ENCODE results near the gene AZIN2.
"Not testable (repeated sequence)": the region's sequence is repeated elsewhere in the genome, so short reads cannot be mapped to it uniquely, and the experiment has no call there.

AZIN2 gene

GRCh38 chr1:33046234-33046633, 34.7 kb upstream of the AZIN2 start:
- not testable (repeated sequence) for H3K4me1 ChIP-seq (ENCODE audit: control insufficient read depth, insufficient read depth, low read length); H3K9ac ChIP-seq (ENCODE audit: low read depth, low read length); H3K9me3 ChIP-seq (ENCODE audit: control insufficient read depth, insufficient read depth, low read length); H3K27me3 ChIP-seq (ENCODE audit: control insufficient read depth, insufficient read depth, low read length); H3K4me3 ChIP-seq (ENCODE audit: low read depth, low read length); H3K36me3 ChIP-seq (ENCODE audit: control insufficient read depth, insufficient read depth, low read length)

- Histone ChIP-seq H3K36me3 (ENCODE audit: control insufficient read depth, insufficient read depth, low read length) (no peaks in the 10 kb centered on the region), H3K9me3 (ENCODE audit: control insufficient read depth, insufficient read depth, low read length) (no peaks in the 10 kb centered on the region), H3K27me3 (ENCODE audit: control insufficient read depth, insufficient read depth, low read length) (no peaks in the 10 kb centered on the region), H3K4me1 (ENCODE audit: control insufficient read depth, insufficient read depth, low read length) (no peaks in the 10 kb centered on the region), H3K9ac (ENCODE audit: low read depth, low read length) (no peak overlapping the region), H3K4me3 (ENCODE audit: low read depth, low read length) (no peak overlapping the region)
Observed at GRCh38 chr1:33047290-33047689, 33.7 kb upstream of the AZIN2 start.

GRCh38 chr1:33047839-33048305, 33.1 kb upstream of the AZIN2 start:
- Histone ChIP-seq H3K27me3 (ENCODE audit: control insufficient read depth, insufficient read depth, low read length) (no peaks in the 10 kb centered on the region), H3K9ac (ENCODE audit: low read depth, low read length) (no peak overlapping the region), H3K36me3 (ENCODE audit: control insufficient read depth, insufficient read depth, low read length) (no peaks in the 10 kb centered on the region), H3K9me3 (ENCODE audit: control insufficient read depth, insufficient read depth, low read length) (no peaks in the 10 kb centered on the region), H3K4me1 (ENCODE audit: control insufficient read depth, insufficient read depth, low read length) (no peaks in the 10 kb centered on the region), H3K4me3 (ENCODE audit: low read depth, low read length) (no peak overlapping the region)

DNA sequence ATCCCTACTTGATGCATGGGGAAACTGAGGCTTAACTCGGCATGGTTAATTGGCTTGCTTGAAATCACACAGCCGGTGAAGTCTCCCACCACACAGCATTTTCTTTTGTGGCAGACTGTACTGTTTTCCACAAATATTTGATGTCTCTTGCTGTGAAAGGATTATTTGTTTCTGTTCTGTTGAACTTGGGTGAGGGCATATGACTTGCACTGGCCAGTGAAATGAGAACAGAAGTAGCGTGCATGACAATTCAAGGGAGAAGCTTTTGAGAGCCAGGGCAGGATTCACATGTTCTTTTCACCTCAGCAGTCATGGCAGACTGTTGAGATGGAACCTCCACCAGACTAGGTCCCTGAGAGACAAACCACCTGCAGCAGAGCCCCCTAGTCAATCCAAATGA, 32.5 kb upstream of the AZIN2 start:
- Histone ChIP-seq H3K36me3 (ENCODE audit: control insufficient read depth, insufficient read depth, low read length) (no peaks in the 10 kb centered on the region), H3K27me3 (ENCODE audit: control insufficient read depth, insufficient read depth, low read length) (no peaks in the 10 kb centered on the region), H3K4me1 (ENCODE audit: control insufficient read depth, insufficient read depth, low read length) (no peaks in the 10 kb centered on the region), H3K4me3 (ENCODE audit: low read depth, low read length) (no peak overlapping the region), H3K9me3 (ENCODE audit: control insufficient read depth, insufficient read depth, low read length) (no peaks in the 10 kb centered on the region), H3K9ac (ENCODE audit: low read depth, low read length) (no peak overlapping the region)

GRCh38 chr1:33049371-33049770, 31.6 kb upstream of the AZIN2 start:
- no peaks in the 10 kb centered on the region for H3K4me1 ChIP-seq (ENCODE audit: control insufficient read depth, insufficient read depth, low read length)
- H3K9ac ChIP-seq (ENCODE audit: low read depth, low read length), result no peak overlapping the region
- H3K9me3 ChIP-seq (ENCODE audit: control insufficient read depth, insufficient read depth, low read length), result no peaks in the 10 kb centered on the region
- H3K4me3 ChIP-seq (ENCODE audit: low read depth, low read length), result no peak overlapping the region
- no peaks in the 10 kb centered on the region for H3K36me3 ChIP-seq (ENCODE audit: control insufficient read depth, insufficient read depth, low read length)
- H3K27me3 ChIP-seq (ENCODE audit: control insufficient read depth, insufficient read depth, low read length), result no peaks in the 10 kb centered on the region

DNA sequence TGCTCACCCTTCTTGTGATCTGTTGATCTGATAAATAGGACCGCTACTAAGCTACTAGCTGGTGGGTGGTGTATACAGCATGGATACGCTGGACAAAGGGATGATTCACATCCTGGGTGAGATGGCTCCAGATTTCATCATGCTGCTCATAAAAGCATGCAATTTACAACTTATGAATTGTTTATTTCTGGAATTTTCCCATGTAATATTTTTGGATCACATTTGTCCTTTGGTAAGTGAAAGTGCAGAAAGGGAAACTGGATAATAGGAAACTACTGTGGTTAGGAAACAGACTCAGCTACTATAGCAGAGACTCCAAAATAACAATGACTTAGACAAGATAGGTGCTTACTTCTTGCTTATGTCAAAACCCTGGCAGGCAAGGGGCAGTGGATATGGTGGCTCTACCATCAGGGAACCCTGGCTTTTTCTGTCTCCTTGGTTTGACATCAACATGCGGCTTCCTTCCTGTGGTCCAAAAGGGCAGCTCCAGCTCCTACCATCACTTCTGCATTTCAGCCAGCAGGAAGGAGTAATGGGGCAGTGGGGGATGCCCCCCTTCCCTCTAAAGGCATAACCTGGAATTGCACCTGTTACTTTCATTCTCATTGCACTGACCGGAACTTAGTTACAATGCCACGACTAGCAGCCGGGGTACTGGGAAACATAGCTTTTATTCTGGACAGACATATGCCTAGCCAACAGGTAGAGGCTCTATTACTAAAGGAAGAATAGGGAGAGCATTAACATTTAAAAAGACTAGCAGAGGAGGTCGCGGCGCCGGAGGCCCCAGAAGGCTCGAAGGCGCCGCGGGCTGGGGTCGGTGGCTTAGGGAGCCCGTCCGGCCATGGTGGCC, 30.5 kb upstream of the AZIN2 start:
- no peaks in the 10 kb centered on the region for H3K27me3 ChIP-seq (ENCODE audit: control insufficient read depth, insufficient read depth, low read length)
- H3K4me1 ChIP-seq (ENCODE audit: control insufficient read depth, insufficient read depth, low read length), result no peaks in the 10 kb centered on the region
- H3K4me3 ChIP-seq (ENCODE audit: low read depth, low read length), result no peak overlapping the region
- no peak overlapping the region for H3K9ac ChIP-seq (ENCODE audit: low read depth, low read length)
- H3K36me3 ChIP-seq (ENCODE audit: control insufficient read depth, insufficient read depth, low read length), result no peaks in the 10 kb centered on the region
- H3K9me3 ChIP-seq (ENCODE audit: control insufficient read depth, insufficient read depth, low read length), result no peaks in the 10 kb centered on the region

GRCh38 chr1:33055210-33056008, 25.5 kb upstream of the AZIN2 start:
- no peak overlapping the region for H3K9ac ChIP-seq (ENCODE audit: low read depth, low read length)
- no peaks in the 10 kb centered on the region for H3K36me3 ChIP-seq (ENCODE audit: control insufficient read depth, insufficient read depth, low read length)
- H3K4me3 ChIP-seq (ENCODE audit: low read depth, low read length), result no peak overlapping the region
- no peaks in the 10 kb centered on the region for H3K4me1 ChIP-seq (ENCODE audit: control insufficient read depth, insufficient read depth, low read length)
- no peaks in the 10 kb centered on the region for H3K27me3 ChIP-seq (ENCODE audit: control insufficient read depth, insufficient read depth, low read length)
- H3K9me3 ChIP-seq (ENCODE audit: control insufficient read depth, insufficient read depth, low read length), result no peaks in the 10 kb centered on the region

DNA sequence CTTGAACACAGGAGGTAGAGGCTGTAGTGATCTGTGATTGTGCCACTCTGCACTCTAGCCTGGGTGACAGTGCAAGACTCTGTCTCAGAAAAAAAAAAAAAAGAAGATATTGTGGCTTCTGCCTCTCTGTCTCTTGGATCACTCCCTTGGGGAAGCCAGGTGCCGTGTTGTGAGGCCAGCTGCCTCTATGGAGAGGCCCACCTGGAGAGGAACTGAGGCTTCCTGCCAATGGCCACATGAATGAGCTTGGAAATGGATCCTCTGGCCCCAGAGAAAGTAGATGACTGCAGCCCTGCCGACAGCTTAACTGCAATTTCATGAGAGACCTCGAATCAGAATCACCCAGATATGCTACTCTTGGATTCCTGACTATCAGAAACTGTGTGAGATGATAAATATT, 24.5 kb upstream of the AZIN2 start:
- no peaks in the 10 kb centered on the region for H3K36me3 ChIP-seq (ENCODE audit: control insufficient read depth, insufficient read depth, low read length)
- no peaks in the 10 kb centered on the region for H3K9me3 ChIP-seq (ENCODE audit: control insufficient read depth, insufficient read depth, low read length)
- no peak overlapping the region for H3K9ac ChIP-seq (ENCODE audit: low read depth, low read length)
- H3K27me3 ChIP-seq (ENCODE audit: control insufficient read depth, insufficient read depth, low read length), result no peaks in the 10 kb centered on the region
- H3K4me1 ChIP-seq (ENCODE audit: control insufficient read depth, insufficient read depth, low read length), result no peaks in the 10 kb centered on the region
- no peak overlapping the region for H3K4me3 ChIP-seq (ENCODE audit: low read depth, low read length)

DNA sequence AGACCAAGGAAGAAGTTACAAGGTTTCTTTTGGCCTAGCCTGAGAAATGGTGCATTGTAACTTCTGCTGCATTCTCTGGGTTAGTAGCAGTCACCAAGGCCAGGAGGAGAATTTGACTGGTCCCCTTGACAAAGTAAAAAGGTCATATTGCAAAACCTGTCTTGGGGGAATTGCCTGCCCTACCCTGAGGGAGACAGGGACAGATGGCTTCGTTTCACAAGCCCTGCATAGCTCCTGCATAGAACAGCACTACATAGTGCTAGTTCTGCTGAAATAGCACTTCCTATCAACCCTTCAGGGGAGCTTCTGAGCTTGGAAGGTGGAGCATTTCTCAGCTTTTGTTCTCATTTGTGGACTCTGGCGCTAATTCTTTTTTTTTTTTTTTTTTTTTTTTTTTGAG, 23.9 kb upstream of the AZIN2 start:
- Histone ChIP-seq H3K4me3 (ENCODE audit: low read depth, low read length) (no peak overlapping the region), H3K27me3 (ENCODE audit: control insufficient read depth, insufficient read depth, low read length) (no peaks in the 10 kb centered on the region), H3K36me3 (ENCODE audit: control insufficient read depth, insufficient read depth, low read length) (no peaks in the 10 kb centered on the region), H3K4me1 (ENCODE audit: control insufficient read depth, insufficient read depth, low read length) (no peaks in the 10 kb centered on the region), H3K9ac (ENCODE audit: low read depth, low read length) (no peak overlapping the region), H3K9me3 (ENCODE audit: control insufficient read depth, insufficient read depth, low read length) (no peaks in the 10 kb centered on the region)

GRCh38 chr1:33060579-33061083, 20.3 kb upstream of the AZIN2 start:
- Histone ChIP-seq H3K27me3 (ENCODE audit: control insufficient read depth, insufficient read depth, low read length) (no peaks in the 10 kb centered on the region), H3K4me3 (ENCODE audit: low read depth, low read length) (no peak overlapping the region), H3K9me3 (ENCODE audit: control insufficient read depth, insufficient read depth, low read length) (peaks cover 3% of the 10 kb centered on the region), H3K9ac (ENCODE audit: low read depth, low read length) (no peak overlapping the region), H3K4me1 (ENCODE audit: control insufficient read depth, insufficient read depth, low read length) (no peaks in the 10 kb centered on the region), H3K36me3 (ENCODE audit: control insufficient read depth, insufficient read depth, low read length) (no peaks in the 10 kb centered on the region)

DNA sequence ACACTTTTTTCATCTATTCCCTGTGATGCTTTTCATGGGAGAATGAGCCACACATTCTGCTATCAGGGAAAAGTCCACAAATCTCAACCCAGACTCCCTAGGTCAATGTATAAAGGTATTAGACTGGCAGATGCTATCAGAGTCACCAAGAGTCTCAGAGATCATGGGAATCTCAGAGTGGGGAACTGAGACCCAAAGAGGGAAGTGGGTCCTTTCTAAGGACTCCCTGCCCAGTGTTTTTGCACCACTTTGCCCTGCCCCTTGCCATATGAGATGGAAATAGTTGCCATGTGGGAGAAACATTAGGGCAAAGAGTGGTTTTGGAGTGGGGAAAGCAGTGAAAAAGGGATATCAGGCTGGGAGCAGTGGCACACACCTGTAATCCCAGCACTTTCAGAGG, 19.1 kb upstream of the AZIN2 start:
- no peak overlapping the region for H3K9ac ChIP-seq (ENCODE audit: low read depth, low read length)
- no peaks in the 10 kb centered on the region for H3K4me1 ChIP-seq (ENCODE audit: control insufficient read depth, insufficient read depth, low read length)
- H3K9me3 ChIP-seq (ENCODE audit: control insufficient read depth, insufficient read depth, low read length), result peaks cover 3% of the 10 kb centered on the region
- no peaks in the 10 kb centered on the region for H3K27me3 ChIP-seq (ENCODE audit: control insufficient read depth, insufficient read depth, low read length)
- H3K36me3 ChIP-seq (ENCODE audit: control insufficient read depth, insufficient read depth, low read length), result no peaks in the 10 kb centered on the region
- H3K4me3 ChIP-seq (ENCODE audit: low read depth, low read length), result no peak overlapping the region

GRCh38 chr1:33064284-33064683, 16.7 kb upstream of the AZIN2 start:
- not testable (repeated sequence) for H3K9me3 ChIP-seq (ENCODE audit: control insufficient read depth, insufficient read depth, low read length); H3K9ac ChIP-seq (ENCODE audit: low read depth, low read length); H3K27me3 ChIP-seq (ENCODE audit: control insufficient read depth, insufficient read depth, low read length)

More at GRCh38 chr1:33064284-33064683, 16.7 kb upstream of the AZIN2 start:
- H3K4me1 ChIP-seq (ENCODE audit: control insufficient read depth, insufficient read depth, low read length); H3K4me3 ChIP-seq (ENCODE audit: low read depth, low read length); H3K36me3 ChIP-seq (ENCODE audit: control insufficient read depth, insufficient read depth, low read length): not testable (repeated sequence)

Data from iPS-15b (cell line).